Tibial nerve (tissue), 4 donors: ENCODE results near the gene RBP4. TPM values are rescaled to one million over a fixed set of nuclear protein-coding genes. Genes with fewer than 3 reads are reported as not detected.

Experiments used
- DNase-seq, 2 donors: peaks; one replicate each; pipeline ENCODE4 v3.0.0-alpha.2; 2019; ENCODE audit warnings: low spot score in 2 of 2
- H3K27ac ChIP-seq, 4 donors: fragments of 200-600 bp; sonication (generic) in 3 of 4; one replicate each; pipeline ENCODE4 v1.5.1; 2017 to 2019; ENCODE audit warnings: mild to moderate bottlenecking in 1 of 4
- H3K27me3 ChIP-seq, 2 donors: fragments of 200-600 bp; sonication (generic) in 1 of 2; one replicate each; pipeline versions ENCODE4 v1.5.1 to v1.6.0; 2017 to 2019
- H3K36me3 ChIP-seq, 3 donors: fragments of 200-600 bp; sonication (generic); one replicate each; pipeline ENCODE4 v1.5.1; 2018 to 2019
- H3K4me1 ChIP-seq, 4 donors: fragments of 200-600 bp; sonication (generic) in 3 of 4; one replicate each; pipeline ENCODE4 v1.5.1; 2017 to 2019
- H3K4me3 ChIP-seq, 4 donors: fragments of 200-600 bp; sonication (generic) in 3 of 4; one replicate each; pipeline ENCODE4 v1.5.1; 2017 to 2019; ENCODE audit warnings: mild to moderate bottlenecking in 1 of 4, moderate library complexity in 1 of 4
- H3K9me3 ChIP-seq, 4 donors: fragments of 200-600 bp; sonication (generic) in 3 of 4; one replicate each; pipeline ENCODE4 v1.5.1; 2017 to 2019
- CTCF ChIP-seq, 5 experiments: fragments of 200-600 bp in 3 of 5; fragments of 450-650 bp in 2 of 5; sonication (generic) in 3 of 5; IDR thresholded peaks; one replicate each; pipeline ENCODE4 v1.5.1; 2016 to 2019; ENCODE audit warnings: antibody characterized with exemption in 5 of 5, mild to moderate bottlenecking in 3 of 5, moderate library complexity in 2 of 5
- EP300 ChIP-seq, 2 donors: sonication (generic); formaldehyde crosslinking; IDR thresholded peaks; one replicate each; pipeline ENCODE4 v1.6.1; 2017; ENCODE audit warnings: antibody characterized with exemption in 2 of 2, mild to moderate bottlenecking in 1 of 2
- POLR2A ChIP-seq, 2 donors: fragments of 450-650 bp; IDR thresholded peaks; one replicate each; pipeline ENCODE4 v1.6.1; 2017; ENCODE audit warnings: antibody characterized with exemption in 2 of 2, mild to moderate bottlenecking in 2 of 2, moderate library complexity in 2 of 2
- WGBS, 2 donors: methylation state at CpG; one replicate each; pipeline ENCODE4 v1.1.5; 2018; 5-methylcytosine and 5-hydroxymethylcytosine counted together
- total RNA-seq, 4 donors: library from RNA; depleted of rRNA; stranded (reverse); fragments of >200 nt; gene quantifications; one replicate each; pipeline ENCODE4 v1.1.0, GENCODE V29; 2016

Gene RBP4
- total RNA-seq, 4 donors from 2014 or later, result 92.0 to 127 (median 119) TPM

GRCh38 chr10:93573924-93574323, 27.1 kb downstream of the RBP4 start:
- Histone ChIP-seq H3K9me3 (no peaks in the 10 kb centered on the region), H3K36me3 (no peaks in the 10 kb centered on the region), H3K27ac (no peak overlapping the region), H3K4me3 (no peak overlapping the region), H3K27me3 (peaks cover 0 to 10% of the 10 kb centered on the region in 2 donors), H3K4me1 (peaks cover 0 to 6% (median 0%) of the 10 kb centered on the region in 4 donors)
- TF ChIP-seq POLR2A (IDR thresholded peaks at IDR 0.05), result no peak
- TF ChIP-seq EP300 (IDR thresholded peaks at IDR 0.05), result no peak
- TF ChIP-seq CTCF (IDR thresholded peaks at IDR 0.05), result no peak
- 79 to 80% methylated on average over 3 of the region's 3 CpGs for WGBS, 2 donors
- no peak for DNase-seq

- DNase-seq, result peak in 1 of 2 donors; percentile 15
- Histone ChIP-seq H3K27ac (no peak overlapping the region), H3K4me1 (peaks cover 0 to 6% (median under 1%) of the 10 kb centered on the region in 4 donors), H3K36me3 (no peaks in the 10 kb centered on the region), H3K27me3 (peaks cover 0 to 15% of the 10 kb centered on the region in 2 donors), H3K9me3 (no peaks in the 10 kb centered on the region), H3K4me3 (no peak overlapping the region)
- 49 to 50% methylated on average over 10 of the region's 10 CpGs for WGBS, 2 donors
- TF ChIP-seq POLR2A (IDR thresholded peaks at IDR 0.05), result no peak
- peak in 1 of 2 donors; percentile 44 for TF ChIP-seq EP300 (IDR thresholded peaks at IDR 0.05)
Measured at GRCh38 chr10:93573051-93573909, 27.8 kb downstream of the RBP4 start.

- H3K27me3 ChIP-seq, result peaks cover 0 to 22% of the 10 kb centered on the region in 2 donors
- H3K36me3 ChIP-seq, result no peaks in the 10 kb centered on the region
- TF ChIP-seq EP300 (IDR thresholded peaks at IDR 0.05), result no peak
- no peak for TF ChIP-seq POLR2A (IDR thresholded peaks at IDR 0.05)
- TF ChIP-seq CTCF (IDR thresholded peaks at IDR 0.05), result no peak
- no peak overlapping the region for H3K4me3 ChIP-seq
- H3K9me3 ChIP-seq, result no peaks in the 10 kb centered on the region
- WGBS, 2 donors, result 92% methylated on average over 2 of the region's 2 CpGs
- H3K4me1 ChIP-seq, result peaks cover 0 to 8% (median 3%) of the 10 kb centered on the region in 4 donors
- H3K27ac ChIP-seq, result no peak overlapping the region
- no peak for DNase-seq
Measured at GRCh38 chr10:93572606-93573005, 28.4 kb downstream of the RBP4 start.

- WGBS, 2 donors, result 40 to 45% methylated on average over 3 of the region's 3 CpGs
- Histone ChIP-seq H3K4me3 (no peak overlapping the region), H3K36me3 (no peaks in the 10 kb centered on the region), H3K27ac (no peak overlapping the region), H3K9me3 (no peaks in the 10 kb centered on the region), H3K27me3 (peaks cover 0 to 44% of the 10 kb centered on the region in 2 donors), H3K4me1 (peaks cover 0 to 25% (median 4%) of the 10 kb centered on the region in 4 donors)
- TF ChIP-seq POLR2A (IDR thresholded peaks at IDR 0.05) (no peak), EP300 (IDR thresholded peaks at IDR 0.05) (no peak), CTCF (IDR thresholded peaks at IDR 0.05) (no peak)
- DNase-seq, result no peak
Measured at GRCh38 chr10:93570383-93570782, 30.7 kb downstream of the RBP4 start.

- H3K27me3 ChIP-seq, result peaks cover 0 to 48% of the 10 kb centered on the region in 2 donors
- H3K36me3 ChIP-seq, result no peaks in the 10 kb centered on the region
- TF ChIP-seq EP300 (IDR thresholded peaks at IDR 0.05) (no peak), POLR2A (IDR thresholded peaks at IDR 0.05) (no peak), CTCF (IDR thresholded peaks at IDR 0.05) (no peak)
- H3K4me1 ChIP-seq, result peaks cover 0 to 25% (median 1%) of the 10 kb centered on the region in 4 donors
- H3K27ac ChIP-seq, result no peak overlapping the region
- WGBS, 2 donors, result 7 to 11% methylated on average over 21 of the region's 21 CpGs
- no peak for DNase-seq
- no peaks in the 10 kb centered on the region for H3K9me3 ChIP-seq
- H3K4me3 ChIP-seq, result peak overlapping the region in 1 of 4 donors; percentile 45
Measured at GRCh38 chr10:93568105-93568390, 33.0 kb downstream of the RBP4 start.
